Astrocyte (in vitro differentiated cells and primary cell): Measurements from ENCODE around the gene ACADS.

Source experiments
- EZH2 ChIP-seq: IDR thresholded peaks from 2 replicates; pipeline ENCODE4 v1.6.1; 2012; ENCODE audit warnings: mild to moderate bottlenecking, low read length, inconsistent platforms; ENCODE audit not compliant: insufficient read depth
- TF ChIP-seq, protein P1 (sequence below): IDR thresholded peaks from 2 replicates; pipeline ENCODE4 v1.5.1; 2011; ENCODE audit warnings: low read depth, mild to moderate bottlenecking, inconsistent platforms, low read length, moderate library complexity; ENCODE audit not compliant: insufficient read depth

- TF ChIP-seq EZH2 = no peak
- TF ChIP-seq, protein P1, sequence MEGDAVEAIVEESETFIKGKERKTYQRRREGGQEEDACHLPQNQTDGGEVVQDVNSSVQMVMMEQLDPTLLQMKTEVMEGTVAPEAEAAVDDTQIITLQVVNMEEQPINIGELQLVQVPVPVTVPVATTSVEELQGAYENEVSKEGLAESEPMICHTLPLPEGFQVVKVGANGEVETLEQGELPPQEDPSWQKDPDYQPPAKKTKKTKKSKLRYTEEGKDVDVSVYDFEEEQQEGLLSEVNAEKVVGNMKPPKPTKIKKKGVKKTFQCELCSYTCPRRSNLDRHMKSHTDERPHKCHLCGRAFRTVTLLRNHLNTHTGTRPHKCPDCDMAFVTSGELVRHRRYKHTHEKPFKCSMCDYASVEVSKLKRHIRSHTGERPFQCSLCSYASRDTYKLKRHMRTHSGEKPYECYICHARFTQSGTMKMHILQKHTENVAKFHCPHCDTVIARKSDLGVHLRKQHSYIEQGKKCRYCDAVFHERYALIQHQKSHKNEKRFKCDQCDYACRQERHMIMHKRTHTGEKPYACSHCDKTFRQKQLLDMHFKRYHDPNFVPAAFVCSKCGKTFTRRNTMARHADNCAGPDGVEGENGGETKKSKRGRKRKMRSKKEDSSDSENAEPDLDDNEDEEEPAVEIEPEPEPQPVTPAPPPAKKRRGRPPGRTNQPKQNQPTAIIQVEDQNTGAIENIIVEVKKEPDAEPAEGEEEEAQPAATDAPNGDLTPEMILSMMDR = no peak
Measured at GRCh38 chr12:120684523-120684932, 41.1 kb upstream of the ACADS start.
